ENCODE results near the gene CYS1.

DNA sequence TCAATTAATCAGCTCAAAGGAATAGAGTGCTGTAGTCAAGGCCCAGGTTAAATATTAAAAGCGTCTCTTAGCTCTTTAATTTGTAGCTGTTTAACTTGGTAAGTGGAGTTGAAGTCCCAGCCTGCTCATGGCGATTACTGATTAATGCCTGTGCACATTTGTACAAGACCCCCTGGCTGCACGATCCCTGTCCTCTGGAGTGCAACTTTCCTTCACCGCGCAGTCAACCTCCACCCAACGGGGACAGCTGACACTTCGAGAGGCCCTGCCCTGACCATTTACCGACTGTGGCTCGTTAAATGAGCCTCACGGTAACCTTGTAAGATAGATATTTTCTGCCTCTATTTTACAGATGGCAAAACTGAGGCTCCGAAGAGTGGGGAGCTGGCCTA lies 5.5 kb upstream of the CYS1 start:
- TF ChIP-seq POLR2A (IDR thresholded peaks at IDR 0.05), result no peak
- TF ChIP-seq CTCF (IDR thresholded peaks at IDR 0.05), result no peak
- TF ChIP-seq POLR2AphosphoS5 (IDR thresholded peaks at IDR 0.05; ENCODE audit: insufficient read depth in 1 of 2, low read depth in 1 of 2), result no peak
